IgD-negative memory B cell (primary cell): ENCODE measurements around the gene PTP4A2. TPM values are rescaled to one million over a fixed set of nuclear protein-coding genes. Genes with fewer than 3 reads are reported as not detected.
A peak's percentile ranks its signal among the peaks of the same experiment; 100 is the strongest.

Experiments
- H3K27ac Mint-ChIP-seq, 3 donors: one replicate each; pipeline ENCODE4 v1.8.0; 2020 to 2022; ENCODE audit warnings: mild to moderate bottlenecking in 3 of 3, mixed read lengths in 3 of 3, moderate library complexity in 1 of 3
- H3K27me3 Mint-ChIP-seq: one replicate; pipeline ENCODE4 v1.8.0; 2021; ENCODE audit warnings: mixed read lengths
- H3K36me3 Mint-ChIP-seq: one replicate; pipeline ENCODE4 v1.8.0; 2020; ENCODE audit warnings: mild to moderate bottlenecking, mixed read lengths
- H3K4me1 Mint-ChIP-seq, 3 donors: one replicate each; pipeline ENCODE4 v1.8.0; 2020 to 2022; ENCODE audit warnings: mixed read lengths in 3 of 3, mild to moderate bottlenecking in 1 of 3
- H3K4me3 Mint-ChIP-seq, 4 donors: one replicate each; pipeline ENCODE4 v1.8.0; 2020 to 2022; ENCODE audit warnings: mild to moderate bottlenecking in 4 of 4, mixed read lengths in 4 of 4, moderate library complexity in 3 of 4
- H3K9me3 Mint-ChIP-seq, 3 donors: one replicate each; pipeline ENCODE4 v1.8.0; 2020 to 2021; ENCODE audit warnings: mixed read lengths in 3 of 3, mild to moderate bottlenecking in 1 of 3
- polyA plus RNA-seq: library from polyadenylated mRNA; unstranded; fragments of 300-500 nt; fragmentation: Illumina TruSeq; gene quantifications from one replicate; pipeline ENCODE4 v1.2.3, GENCODE V29; 2021

Gene PTP4A2
- polyA plus RNA-seq, result 216 TPM

DNA sequence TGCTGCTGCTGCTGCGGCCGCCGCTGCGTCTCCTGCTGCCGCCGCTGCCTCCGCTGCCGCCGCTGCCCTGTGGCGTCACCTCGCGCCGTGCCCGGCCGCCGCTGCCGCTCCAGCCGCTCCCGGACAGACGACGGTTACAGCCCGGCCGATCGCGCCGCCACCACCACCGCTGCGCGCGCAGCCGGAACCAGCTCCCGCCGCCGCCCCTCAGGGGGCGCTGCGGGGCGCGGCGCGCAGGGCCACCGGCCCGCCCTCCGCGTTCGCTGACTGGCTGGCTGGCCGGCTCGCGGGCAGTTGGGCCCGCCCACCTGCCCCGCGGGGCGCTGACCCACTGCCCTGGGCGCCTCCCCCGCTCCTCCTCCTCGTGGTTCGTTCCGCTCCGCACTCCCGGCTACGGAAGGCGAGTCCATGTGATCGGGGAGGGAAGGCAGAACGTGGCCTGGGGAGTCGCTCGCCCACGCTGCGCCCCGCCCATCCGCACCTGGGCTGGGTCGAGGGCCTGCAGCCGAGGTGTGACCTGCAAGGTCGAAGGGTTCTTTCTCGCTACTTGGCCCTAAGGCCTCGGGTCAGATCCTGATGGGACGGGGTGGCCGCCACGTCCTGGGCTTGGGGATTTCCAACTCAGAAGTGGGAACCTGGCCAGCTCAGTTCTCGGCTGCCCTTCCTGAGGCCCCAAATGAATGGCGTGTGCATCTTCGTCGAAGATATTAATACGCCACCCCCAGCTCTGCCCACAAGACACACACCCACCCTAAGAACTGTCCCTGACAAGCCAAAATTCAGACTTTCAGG is at the start of gene PTP4A2:
PTP4A2 (minus strand) TSS at position 185 of the 792 bp plus-strand sequence. CDS start 19,303 bp downstream, outside the sequence.
- Mint-ChIP-seq H3K36me3 (peaks cover 9% of the 10 kb centered on the region), H3K27ac (peak within 1 kb of the TSS; percentile 90 to 96 (median 94)), H3K9me3 (no peaks in the 10 kb centered on the region), H3K27me3 (peaks cover 2% of the 10 kb centered on the region), H3K4me1 (peaks cover 42 to 56% (median 54%) of the 10 kb centered on the region in 3 donors), H3K4me3 (peak within 1 kb of the TSS; percentile 87 to 99 (median 98))

DNA sequence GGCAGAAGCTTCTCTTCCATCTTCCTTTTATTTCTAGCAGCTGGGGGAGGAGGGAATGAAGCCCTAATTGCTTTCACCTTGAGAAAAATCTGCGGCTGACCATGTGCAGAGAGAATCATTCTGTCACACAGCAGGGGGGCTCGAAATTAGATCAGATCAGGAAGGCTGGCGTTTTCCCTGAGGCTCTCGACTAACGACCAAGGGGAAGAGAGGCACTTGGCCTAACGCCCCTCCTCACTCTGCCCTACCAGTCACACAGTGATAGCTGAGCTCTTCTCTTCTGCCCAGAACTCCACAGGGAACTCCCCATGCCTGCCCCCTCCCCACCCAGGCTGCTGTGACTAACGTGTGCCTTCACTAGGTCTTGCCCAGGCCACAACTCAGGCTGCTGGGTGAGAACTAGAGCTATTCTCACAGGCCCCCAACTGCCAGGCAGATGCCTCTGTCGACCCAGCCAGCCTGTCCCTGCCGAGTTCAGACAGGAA is 49.0 kb upstream of the PTP4A2 start:
- Mint-ChIP-seq H3K27ac (peak overlapping the region in 1 of 3 donors; percentile 88), H3K36me3 (peaks cover 2% of the 10 kb centered on the region), H3K9me3 (no peaks in the 10 kb centered on the region), H3K4me1 (peaks cover 24 to 32% (median 25%) of the 10 kb centered on the region in 3 donors), H3K27me3 (no peaks in the 10 kb centered on the region), H3K4me3 (peak overlapping the region in 1 of 4 donors; percentile 67)

DNA sequence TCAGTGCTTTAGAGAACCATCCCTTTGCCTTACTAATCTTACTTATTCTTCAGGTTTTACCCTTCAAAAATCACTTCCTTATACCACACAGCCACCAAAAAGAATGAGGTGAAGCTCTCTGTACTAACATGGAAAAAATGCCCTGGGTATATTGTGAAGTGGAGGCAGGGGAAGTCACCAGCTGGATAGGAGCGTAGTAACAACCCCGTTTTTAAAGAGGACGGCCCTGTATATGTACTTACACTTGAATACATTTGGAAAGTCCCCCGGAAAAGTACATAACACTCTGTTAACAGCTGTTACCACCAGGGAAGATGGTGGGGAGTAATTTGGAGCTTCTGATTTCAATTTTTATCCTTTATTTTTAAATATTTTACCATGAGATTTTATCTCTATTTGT is 47.3 kb upstream of the PTP4A2 start:
- peaks cover 37 to 45% (median 42%) of the 10 kb centered on the region in 3 donors for H3K4me1 Mint-ChIP-seq
- H3K36me3 Mint-ChIP-seq, result peaks cover 2% of the 10 kb centered on the region
- peak overlapping the region; percentile 28 to 95 (median 86) for H3K27ac Mint-ChIP-seq
- H3K9me3 Mint-ChIP-seq, result no peaks in the 10 kb centered on the region
- peak overlapping the region; percentile 1 to 92 (median 64) for H3K4me3 Mint-ChIP-seq
- no peaks in the 10 kb centered on the region for H3K27me3 Mint-ChIP-seq

DNA sequence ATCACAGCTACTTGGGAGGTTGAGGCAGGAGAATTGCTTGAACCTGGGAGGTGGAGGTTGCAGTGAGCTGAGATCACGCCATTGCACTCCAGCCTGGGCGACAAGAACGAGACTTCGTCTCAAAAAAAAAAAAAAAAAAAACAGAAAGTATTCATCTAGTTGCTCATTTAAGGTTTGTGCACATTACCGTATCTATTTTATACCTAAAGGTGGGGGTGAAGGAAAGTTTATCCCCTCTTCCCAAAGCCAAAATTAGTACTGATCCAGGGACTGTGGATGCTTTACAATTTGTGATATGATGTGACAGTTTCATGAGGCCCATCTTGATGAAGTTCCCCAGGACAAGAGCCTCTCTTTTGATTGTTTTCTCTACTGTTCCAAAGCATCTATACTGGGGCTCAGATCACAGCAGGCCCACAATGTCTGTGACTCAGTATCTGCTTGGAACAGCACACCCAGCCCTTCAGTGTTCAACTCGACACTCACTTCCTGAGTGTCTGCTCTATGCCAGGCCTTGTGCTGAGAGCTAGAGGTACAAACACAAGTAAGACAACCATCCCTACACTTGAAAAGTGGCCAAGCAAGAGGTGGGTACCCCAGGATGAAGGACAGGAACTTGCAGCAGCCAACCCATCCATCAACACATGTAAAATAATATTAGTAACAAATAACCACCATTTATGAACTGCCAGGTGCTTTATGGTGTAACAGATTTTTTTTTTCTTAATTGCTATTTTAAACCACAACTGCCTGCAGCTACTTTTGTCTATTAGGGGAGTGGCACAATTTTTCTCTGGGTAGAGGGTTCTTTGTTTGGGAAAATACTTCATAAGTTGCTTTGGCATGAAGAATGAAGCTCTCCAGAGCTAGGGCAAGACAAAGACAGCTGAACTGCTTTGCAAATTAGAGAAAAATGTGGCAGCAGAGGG is 46.5 kb upstream of the PTP4A2 start:
- Mint-ChIP-seq H3K27me3 (no peaks in the 10 kb centered on the region), H3K9me3 (no peaks in the 10 kb centered on the region), H3K27ac (peak overlapping the region; percentile 28 to 95 (median 86)), H3K36me3 (peaks cover 2% of the 10 kb centered on the region), H3K4me1 (peaks cover 38 to 46% (median 42%) of the 10 kb centered on the region in 3 donors), H3K4me3 (peak overlapping the region; percentile 1 to 92 (median 64))

DNA sequence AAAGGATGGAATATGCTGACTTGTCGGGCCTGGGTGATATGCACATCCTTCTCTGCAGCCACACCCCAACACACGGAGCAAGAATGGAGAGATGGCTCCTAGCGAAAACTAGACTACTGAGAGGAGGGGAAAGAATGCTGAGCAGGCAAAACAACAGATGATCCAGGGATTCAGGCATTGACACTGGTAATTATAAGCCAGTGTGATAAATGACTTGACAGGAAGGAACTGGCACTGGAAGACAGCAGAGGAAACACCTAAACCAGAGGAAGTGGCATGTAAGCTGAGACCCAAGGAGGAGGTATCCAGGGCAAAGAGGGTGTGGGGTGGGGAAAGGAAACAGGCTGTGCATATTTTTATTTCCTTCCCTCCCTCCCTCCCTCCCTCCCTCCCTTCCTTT is 43.8 kb upstream of the PTP4A2 start:
- H3K9me3 Mint-ChIP-seq, result no peaks in the 10 kb centered on the region
- peak overlapping the region in 3 of 4 donors; percentile 2 to 81 (median 23) for H3K4me3 Mint-ChIP-seq
- H3K36me3 Mint-ChIP-seq, result peaks cover 2% of the 10 kb centered on the region
- H3K27ac Mint-ChIP-seq, result peak overlapping the region; percentile 27 to 64 (median 36)
- peaks cover 38 to 47% (median 42%) of the 10 kb centered on the region in 3 donors for H3K4me1 Mint-ChIP-seq
- H3K27me3 Mint-ChIP-seq, result no peaks in the 10 kb centered on the region

DNA sequence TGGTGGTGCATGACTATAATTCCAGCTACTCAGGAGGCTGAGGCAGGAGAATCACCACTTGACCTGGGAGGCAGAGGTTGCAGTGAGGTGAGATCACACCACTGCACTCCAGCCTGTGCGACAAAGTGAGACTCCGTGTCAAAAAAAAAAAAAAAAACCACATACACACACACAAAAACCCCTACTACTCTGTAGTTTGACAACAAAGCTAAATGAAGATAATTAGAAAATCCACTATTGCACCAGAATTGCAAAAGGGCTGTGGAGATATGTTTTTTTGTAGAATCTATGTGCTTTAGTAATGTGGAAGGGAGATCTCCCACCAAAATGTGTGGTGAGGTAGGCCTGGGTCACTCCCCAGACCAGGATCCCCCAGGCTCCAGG is 43.3 kb upstream of the PTP4A2 start:
- Mint-ChIP-seq H3K4me3 (peak overlapping the region in 3 of 4 donors; percentile 20 to 81 (median 47)), H3K4me1 (peaks cover 38 to 46% (median 42%) of the 10 kb centered on the region in 3 donors), H3K36me3 (peaks cover 2% of the 10 kb centered on the region), H3K27me3 (no peaks in the 10 kb centered on the region), H3K9me3 (no peaks in the 10 kb centered on the region), H3K27ac (peak overlapping the region; percentile 27 to 64 (median 36))

DNA sequence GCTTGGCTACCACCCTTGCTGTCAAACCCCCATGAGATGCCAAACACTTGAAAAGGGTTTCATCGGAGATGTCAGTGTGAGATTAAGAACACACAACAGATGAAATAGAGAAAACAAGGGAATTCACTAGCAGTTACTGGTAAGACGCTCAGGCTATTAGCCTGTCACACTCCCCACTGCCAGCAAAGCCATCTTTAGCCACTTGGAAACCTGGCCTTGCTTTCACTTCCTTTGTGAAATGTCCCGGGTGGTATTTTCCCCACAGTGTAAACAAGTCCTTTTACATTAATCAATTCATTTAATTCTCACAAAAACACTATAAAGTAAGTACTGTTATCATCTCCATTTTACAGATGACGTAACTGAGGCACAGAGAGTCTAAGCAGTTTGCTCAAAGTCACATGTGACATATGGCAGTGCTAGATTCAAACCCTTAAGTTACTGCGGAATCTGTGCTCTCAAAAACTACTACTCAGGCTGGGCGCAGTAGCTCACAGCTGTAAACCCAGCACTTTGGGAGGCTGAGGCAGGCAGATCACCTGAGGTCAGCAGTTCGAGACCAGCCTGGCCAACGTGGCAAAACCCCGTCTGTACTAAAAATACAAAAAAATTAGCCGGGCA is 42.8 kb upstream of the PTP4A2 start:
- peaks cover 2% of the 10 kb centered on the region for H3K36me3 Mint-ChIP-seq
- H3K9me3 Mint-ChIP-seq, result no peaks in the 10 kb centered on the region
- H3K4me1 Mint-ChIP-seq, result peaks cover 38 to 46% (median 42%) of the 10 kb centered on the region in 3 donors
- no peaks in the 10 kb centered on the region for H3K27me3 Mint-ChIP-seq
- peak overlapping the region in 3 of 4 donors; percentile 20 to 81 (median 47) for H3K4me3 Mint-ChIP-seq
- H3K27ac Mint-ChIP-seq, result peak overlapping the region; percentile 27 to 76 (median 36)

DNA sequence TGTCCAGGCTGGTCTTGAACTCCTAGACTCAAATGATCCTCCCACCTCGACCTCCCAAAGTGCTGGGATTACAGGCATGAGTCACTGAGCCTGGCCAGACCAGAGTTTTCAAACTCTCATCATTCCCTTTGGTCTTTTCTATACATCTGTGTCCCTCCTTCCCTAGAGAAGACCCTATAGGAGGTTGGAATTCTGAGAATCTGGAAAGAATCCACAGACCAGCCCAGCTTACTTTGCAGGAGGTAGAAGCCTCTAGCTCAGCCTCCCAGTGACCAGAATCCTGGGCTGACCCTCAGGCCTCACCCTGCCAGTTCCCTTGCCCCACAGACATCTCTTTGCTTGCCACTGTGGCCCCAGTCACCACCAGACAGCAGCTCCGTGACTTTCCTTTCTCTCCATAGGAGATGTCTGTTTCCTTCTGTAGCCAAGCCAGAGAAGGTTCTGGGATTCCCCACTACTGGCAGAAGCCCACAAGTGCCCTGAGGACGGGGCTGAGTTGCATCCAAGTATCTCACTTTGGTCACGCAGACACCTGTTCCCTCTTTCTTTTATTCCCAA is 40.8 kb upstream of the PTP4A2 start:
- Mint-ChIP-seq H3K36me3 (peaks cover 2% of the 10 kb centered on the region), H3K4me3 (peak overlapping the region in 1 of 4 donors; percentile 65), H3K27ac (no peak overlapping the region), H3K9me3 (no peaks in the 10 kb centered on the region), H3K27me3 (no peaks in the 10 kb centered on the region), H3K4me1 (peaks cover 26 to 33% (median 31%) of the 10 kb centered on the region in 3 donors)

DNA sequence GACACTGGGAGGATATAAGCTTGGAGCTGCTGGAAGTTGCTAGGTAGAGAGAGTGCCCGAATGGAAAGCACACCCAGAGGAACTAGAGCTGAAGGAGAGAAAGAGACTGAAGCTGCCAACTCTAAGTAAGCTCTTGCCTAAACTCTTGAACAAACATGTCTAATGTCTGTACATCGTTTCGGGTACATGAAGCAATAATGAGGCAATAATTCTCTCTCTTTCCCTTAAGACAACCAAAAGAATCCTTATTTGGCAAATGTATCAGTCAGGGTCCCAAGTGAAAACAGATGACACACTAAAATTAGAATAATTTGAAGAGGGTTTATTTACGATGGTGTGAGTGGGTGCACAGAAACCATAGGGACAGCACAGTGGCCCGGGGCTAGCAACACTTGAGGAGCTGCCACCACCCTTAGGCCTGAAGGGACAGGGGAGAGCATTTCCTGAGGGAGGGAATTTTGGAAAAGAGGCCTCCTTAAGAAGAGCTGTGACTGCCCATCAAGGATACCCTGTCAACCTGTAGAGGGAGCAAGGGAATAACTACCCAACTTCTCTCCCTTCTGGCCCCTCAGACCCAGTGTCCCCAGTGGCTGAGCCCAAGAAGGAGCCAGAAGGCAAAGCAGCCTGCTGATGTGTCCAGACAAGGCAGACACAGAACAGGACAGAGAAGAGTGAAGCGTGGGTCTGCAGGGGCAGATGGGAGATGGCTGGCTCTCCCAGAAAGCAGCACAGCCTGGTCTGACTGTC is 39.4 kb upstream of the PTP4A2 start:
- Mint-ChIP-seq H3K27me3 (no peaks in the 10 kb centered on the region), H3K4me1 (peaks cover 19 to 24% (median 21%) of the 10 kb centered on the region in 3 donors), H3K4me3 (no peak overlapping the region), H3K27ac (peak overlapping the region in 1 of 3 donors; percentile 63), H3K36me3 (no peaks in the 10 kb centered on the region), H3K9me3 (no peaks in the 10 kb centered on the region)

DNA sequence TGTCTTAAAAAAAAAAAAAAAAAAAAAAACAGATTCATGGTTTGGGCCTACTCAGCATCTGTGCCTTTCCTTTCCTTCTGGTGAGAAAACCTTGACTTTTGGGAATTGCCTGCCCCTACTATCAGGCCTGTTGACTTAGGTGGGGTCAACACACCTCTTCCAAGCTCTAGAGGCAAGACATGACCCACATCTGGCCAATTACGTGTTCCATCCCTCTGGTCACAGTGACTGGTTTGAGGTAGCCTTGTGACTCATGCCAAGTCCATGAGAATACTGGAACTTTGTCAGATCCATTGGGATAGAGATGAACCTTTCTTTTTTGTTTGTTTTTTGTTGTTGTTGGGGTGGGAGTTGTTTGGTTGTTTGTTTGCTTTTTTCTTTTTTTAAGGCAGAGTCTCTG is 38.2 kb upstream of the PTP4A2 start:
- H3K9me3 Mint-ChIP-seq, result no peaks in the 10 kb centered on the region
- no peaks in the 10 kb centered on the region for H3K36me3 Mint-ChIP-seq
- H3K4me3 Mint-ChIP-seq, result no peak overlapping the region
- peaks cover 10 to 13% (median 10%) of the 10 kb centered on the region in 3 donors for H3K4me1 Mint-ChIP-seq
- no peak overlapping the region for H3K27ac Mint-ChIP-seq
- H3K27me3 Mint-ChIP-seq, result no peaks in the 10 kb centered on the region

DNA sequence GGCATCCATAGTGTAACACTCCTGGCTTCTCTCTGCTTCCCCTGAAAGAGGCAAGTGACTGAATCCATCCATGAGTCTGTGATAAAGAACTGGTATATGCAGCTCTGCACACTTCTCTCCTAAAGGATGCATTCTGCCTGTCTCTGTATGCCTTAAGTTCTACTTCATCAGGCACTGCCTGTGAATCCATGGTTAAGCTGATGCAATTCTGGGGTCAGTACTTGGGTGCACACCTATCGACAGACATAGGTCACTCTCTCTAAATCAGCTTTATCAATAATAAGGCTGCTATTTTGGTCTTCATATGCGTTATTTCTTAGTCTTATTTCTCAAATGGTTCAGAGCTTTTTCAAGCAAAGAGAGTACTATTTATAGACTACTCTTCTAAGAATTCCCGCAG is 32.7 kb upstream of the PTP4A2 start:
- Mint-ChIP-seq H3K27ac (no peak overlapping the region), H3K9me3 (no peaks in the 10 kb centered on the region), H3K27me3 (no peaks in the 10 kb centered on the region), H3K4me1 (no peaks in the 10 kb centered on the region), H3K4me3 (no peak overlapping the region), H3K36me3 (no peaks in the 10 kb centered on the region)

DNA sequence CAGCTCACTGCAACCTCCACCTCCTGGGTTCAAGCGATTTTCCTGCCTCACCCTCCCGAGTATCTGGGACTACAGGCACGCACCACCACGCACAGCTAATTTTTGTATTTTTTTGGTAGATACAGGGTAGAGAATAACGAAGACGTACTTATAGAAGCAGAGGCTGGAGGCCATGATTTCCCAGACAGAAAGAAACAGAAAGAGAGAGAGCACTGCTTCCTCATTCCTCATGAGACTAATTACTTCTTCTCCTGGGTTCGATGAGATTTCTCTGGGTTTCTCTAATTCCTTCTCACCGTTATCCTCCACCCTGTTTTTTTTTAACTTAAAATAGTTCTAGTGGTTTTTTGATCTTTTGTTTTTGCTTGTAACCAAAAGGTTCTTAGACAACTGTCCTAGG is 23.4 kb upstream of the PTP4A2 start:
- Mint-ChIP-seq H3K36me3 (no peaks in the 10 kb centered on the region), H3K27ac (peak overlapping the region in 2 of 3 donors; percentile 40 to 97), H3K4me1 (peaks cover 21 to 26% (median 24%) of the 10 kb centered on the region in 3 donors), H3K9me3 (no peaks in the 10 kb centered on the region), H3K27me3 (no peaks in the 10 kb centered on the region), H3K4me3 (peak overlapping the region in 2 of 4 donors; percentile 71 to 82)

DNA sequence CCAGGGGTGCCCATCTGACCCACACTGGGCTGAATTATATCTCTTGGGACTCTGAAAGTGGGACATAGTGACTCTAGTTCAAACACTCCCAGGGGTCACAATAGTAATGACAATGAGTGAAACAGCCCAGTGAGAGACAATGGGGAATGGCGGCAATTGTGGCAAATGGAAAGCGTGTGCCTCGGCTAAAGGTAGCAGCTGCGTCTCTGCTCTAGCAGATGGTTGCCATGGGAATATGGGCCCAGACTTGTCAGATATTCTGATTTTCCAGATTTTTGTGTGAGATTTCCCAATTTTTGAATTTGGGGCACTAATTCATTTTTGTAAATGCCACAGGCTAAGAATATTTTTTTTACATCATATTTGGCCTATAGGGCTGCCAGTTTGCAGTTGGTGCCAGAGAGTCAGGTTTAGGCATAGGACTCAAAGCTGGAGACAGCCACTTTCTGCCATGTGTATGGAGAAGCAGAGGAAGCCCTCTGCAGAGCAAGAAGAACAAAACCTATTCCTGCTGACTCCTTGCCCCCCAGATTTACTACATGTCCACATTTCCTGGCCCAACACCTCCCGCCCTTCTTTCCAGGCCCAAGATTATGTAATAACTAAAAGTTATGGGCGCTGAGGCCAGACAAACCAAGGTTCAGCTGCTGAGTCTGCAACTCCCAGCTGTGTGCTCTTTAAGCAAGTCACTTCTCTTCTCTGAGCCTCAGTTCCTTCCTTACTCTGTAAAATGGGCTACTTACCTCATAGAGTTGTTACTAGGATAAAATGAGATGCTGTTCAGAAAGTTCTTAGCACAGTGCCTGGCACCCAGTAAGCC is 21.6 kb upstream of the PTP4A2 start:
- no peak overlapping the region for H3K4me3 Mint-ChIP-seq
- peak overlapping the region in 1 of 3 donors; percentile 68 for H3K27ac Mint-ChIP-seq
- no peaks in the 10 kb centered on the region for H3K36me3 Mint-ChIP-seq
- no peaks in the 10 kb centered on the region for H3K27me3 Mint-ChIP-seq
- H3K4me1 Mint-ChIP-seq, result peaks cover 34 to 39% (median 37%) of the 10 kb centered on the region in 3 donors
- H3K9me3 Mint-ChIP-seq, result no peaks in the 10 kb centered on the region
